ENCODE data around the gene ZC3H12D.

Gene ZC3H12D

DNA sequence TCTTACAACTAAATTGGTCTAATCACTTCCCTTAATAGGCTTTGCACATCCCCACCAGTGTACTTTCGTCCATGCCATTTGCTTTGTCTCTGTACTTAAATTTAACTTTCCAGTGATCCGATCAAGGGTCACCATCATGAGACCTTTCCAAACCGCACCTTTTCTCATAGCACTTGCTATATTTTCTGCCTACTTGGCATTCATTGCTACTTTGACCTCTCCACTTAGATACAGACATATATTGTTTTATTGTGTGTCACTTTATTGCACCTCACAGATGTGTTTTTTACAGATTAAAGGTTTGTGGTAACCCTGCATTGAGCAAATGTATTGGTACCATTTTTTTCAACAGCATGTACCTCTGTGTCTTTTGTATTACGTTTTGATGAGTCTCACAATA, 70.0 kb downstream of the ZC3H12D start:
- no peak for DNase-seq (ENCODE audit: low spot score)

- DNase-seq (ENCODE audit: low spot score), result no peak
These were observed 70.8 kb downstream of the ZC3H12D start for GRCh38 chr6:149414009-149414408.

DNA sequence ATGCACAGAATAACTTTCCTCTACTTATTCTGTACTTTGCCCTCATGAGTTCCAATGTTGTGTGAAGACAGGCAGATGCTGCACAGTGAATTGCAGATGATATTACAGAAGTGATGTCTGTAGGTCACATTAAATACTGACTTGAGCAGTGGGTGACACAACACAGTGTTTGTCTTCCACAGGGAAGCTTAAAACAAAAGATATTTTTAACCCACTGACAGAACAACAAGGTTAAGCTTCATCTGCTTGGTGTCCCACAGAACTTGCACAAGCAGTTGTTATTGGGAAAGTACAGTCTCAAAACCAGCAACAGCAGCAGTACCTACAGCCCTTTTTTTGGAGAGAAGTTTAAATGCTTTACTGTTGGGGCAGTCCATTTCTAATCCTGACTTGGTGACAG, 74.3 kb downstream of the ZC3H12D start:
- DNase-seq (ENCODE audit: low spot score), result no peak

- DNase-seq (ENCODE audit: low spot score), result no peak
These were observed 75.2 kb downstream of the ZC3H12D start for GRCh38 chr6:149409617-149410016.

DNA sequence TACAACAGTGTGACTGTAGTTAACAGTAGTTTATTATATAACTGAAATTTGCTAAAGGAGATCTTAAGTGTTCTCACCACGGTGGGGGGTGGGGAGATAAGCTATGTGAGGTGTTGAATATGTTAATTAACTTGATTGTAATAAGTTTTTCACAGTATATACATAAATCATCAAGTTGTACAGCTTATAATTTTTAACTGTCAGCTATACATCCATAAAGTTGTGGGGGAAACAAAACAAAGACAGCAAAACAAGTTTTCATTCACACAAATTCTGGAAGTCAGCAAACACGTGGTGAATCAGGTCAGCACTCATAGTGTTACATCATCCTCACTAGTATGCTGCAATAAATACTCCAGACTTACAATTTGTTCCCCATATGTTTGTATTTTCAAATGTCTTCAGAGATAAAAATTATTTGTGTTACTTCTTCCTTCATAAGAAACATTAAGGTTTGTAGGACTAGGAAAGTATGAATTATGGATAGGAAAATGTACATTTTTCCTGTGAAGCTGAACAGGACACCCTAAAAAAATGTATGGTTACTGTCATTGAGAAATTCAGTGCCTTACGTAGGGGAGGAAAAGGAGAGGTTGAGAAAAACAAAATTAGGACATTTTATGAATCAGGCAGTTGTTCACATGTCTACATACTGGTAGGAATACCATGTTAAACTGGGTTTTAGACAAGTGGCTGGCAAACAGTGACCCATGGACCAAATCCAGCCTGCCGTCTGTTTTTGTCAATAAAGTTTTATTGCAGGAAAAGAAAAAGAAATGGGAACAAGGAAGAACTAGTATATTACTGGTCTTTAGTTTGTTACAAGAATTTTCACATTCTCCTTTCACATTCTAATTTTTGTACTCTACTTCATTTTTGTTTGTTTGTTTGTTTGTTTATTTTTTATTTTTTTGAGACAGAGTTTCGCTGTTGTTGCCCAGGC, 78.7 kb downstream of the ZC3H12D start:
- no peak for DNase-seq (ENCODE audit: low spot score)

- no peak for DNase-seq (ENCODE audit: low spot score)
These were observed 81.3 kb downstream of the ZC3H12D start for GRCh38 chr6:149403534-149403933.

GRCh38 chr6:149400050-149400449, 84.8 kb downstream of the ZC3H12D start, which contains the start of gene SUMO4:
Gene SUMO4, plus strand, starts transcription at chr6:149400262. Its CDS starts 130 bp downstream, at chr6:149400392.
- no peak for DNase-seq (ENCODE audit: low spot score)

DNA sequence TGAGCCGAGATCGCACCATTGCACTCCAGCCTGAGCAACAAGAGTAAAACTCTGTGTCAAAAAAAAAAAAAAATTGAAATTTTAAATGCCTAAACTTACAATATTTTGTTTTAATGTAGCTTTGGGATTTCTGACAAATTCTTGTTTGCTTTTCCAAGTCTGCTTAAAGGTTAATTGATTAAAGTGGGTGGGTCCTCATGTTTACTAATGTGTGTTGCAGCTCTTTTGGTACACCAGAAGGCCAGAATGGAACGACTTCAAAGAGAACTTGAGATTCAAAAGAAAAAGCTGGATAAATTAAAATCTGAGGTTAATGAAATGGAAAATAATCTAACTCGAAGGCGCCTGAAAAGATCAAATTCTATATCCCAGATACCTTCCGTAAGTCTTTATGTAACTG, 87.4 kb downstream of the ZC3H12D start:
- no peak for DNase-seq (ENCODE audit: low spot score)

Small RNA genes within 50 kb of the gene (small RNA-seq; reads per million reads assigned to genes)
- gene RNU7-3P, result 0.08 to 0.13 reads per million in 2 experiments

Measured in SK-N-DZ (cell line).